HCT116 (cell line): Measurements from ENCODE around the gene ASNSD1.

Experiments used
- EZH2 ChIP-seq: fragments of 200-600 bp; sonication (generic); IDR thresholded peaks from 2 replicates; pipeline ENCODE4 v1.6.1; 2017; ENCODE audit warnings: antibody characterized with exemption, mixed run types
- POLR2A ChIP-seq: IDR thresholded peaks from 2 replicates; pipeline ENCODE4 v1.7.0; 2011; ENCODE audit warnings: borderline replicate concordance; ENCODE audit not compliant: insufficient read depth, insufficient read length; ENCODE audit errors: extremely low read depth
- POLR2AphosphoS5 ChIP-seq: IDR thresholded peaks from 2 replicates; pipeline ENCODE4 v1.6.1; 2011; ENCODE audit warnings: mild to moderate bottlenecking, low read depth, low read length, moderate library complexity
- SIN3A ChIP-seq: IDR thresholded peaks from 2 replicates; pipeline ENCODE4 v1.6.1; 2012; ENCODE audit warnings: low read depth
- ZNF274 ChIP-seq: fragments of 200-500 bp; sonication (Bioruptor generic); IDR thresholded peaks from 2 replicates; pipeline ENCODE4 v1.6.1; 2014; ENCODE audit warnings: mild to moderate bottlenecking, low read depth, low read length, inconsistent platforms
- TF ChIP-seq, protein P1 (sequence below), 3 experiments: fragments of 200-600 bp in 1 of 3; sonication (generic) in 1 of 3; IDR thresholded peaks in 2 of 3; conservative IDR thresholded peaks in 1 of 3; 2 replicates each; pipeline ENCODE4 v1.5.1; 2012 to 2017; ENCODE audit warnings: low read depth in 2 of 3, low read length in 2 of 3, antibody characterized with exemption in 1 of 3, borderline replicate concordance in 1 of 3, control low read depth in 1 of 3, mild to moderate bottlenecking in 1 of 3, mixed read lengths in 1 of 3, mixed run types in 1 of 3, moderate library complexity in 1 of 3; ENCODE audit not compliant: insufficient read depth in 1 of 3

DNA sequence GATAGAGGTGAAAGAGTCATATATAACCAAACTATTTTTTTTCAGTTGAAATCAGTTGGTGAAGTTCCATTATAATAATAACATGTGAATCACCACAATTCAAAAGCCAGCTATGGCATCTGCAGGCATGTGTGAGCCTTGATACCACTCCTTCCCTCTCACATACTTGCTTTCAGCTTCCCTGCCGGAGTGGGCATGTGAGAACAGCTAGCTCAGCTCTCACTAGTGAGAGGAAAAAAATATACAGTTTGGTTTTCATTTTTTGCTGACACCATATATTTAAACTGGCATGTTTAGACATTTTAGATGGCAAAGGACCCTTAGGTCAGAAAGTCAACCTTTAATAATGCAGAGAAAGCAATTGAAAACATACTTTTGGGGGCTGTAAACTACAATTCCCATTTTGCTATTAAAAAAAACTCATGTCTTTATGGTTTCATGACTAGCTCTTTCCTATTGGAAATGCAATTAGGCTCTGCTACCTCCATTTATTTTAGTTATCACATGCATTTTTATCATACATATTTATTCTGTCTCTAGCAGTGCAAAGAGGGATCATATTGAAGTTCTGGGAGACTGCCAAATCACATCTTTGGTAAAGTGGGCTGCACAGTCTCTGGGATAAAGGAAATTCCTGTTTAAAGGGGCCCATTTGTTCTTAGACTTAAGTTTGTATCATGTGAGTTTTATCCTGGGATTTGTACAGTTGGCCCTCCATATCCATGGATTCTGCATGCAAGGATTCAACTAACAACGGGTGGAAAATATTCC is 47.4 kb upstream of the ASNSD1 start:
- TF ChIP-seq POLR2AphosphoS5 (no peak), EZH2 (no peak), POLR2A (no peak), ZNF274 (no peak), SIN3A (no peak)
- TF ChIP-seq, protein P1, sequence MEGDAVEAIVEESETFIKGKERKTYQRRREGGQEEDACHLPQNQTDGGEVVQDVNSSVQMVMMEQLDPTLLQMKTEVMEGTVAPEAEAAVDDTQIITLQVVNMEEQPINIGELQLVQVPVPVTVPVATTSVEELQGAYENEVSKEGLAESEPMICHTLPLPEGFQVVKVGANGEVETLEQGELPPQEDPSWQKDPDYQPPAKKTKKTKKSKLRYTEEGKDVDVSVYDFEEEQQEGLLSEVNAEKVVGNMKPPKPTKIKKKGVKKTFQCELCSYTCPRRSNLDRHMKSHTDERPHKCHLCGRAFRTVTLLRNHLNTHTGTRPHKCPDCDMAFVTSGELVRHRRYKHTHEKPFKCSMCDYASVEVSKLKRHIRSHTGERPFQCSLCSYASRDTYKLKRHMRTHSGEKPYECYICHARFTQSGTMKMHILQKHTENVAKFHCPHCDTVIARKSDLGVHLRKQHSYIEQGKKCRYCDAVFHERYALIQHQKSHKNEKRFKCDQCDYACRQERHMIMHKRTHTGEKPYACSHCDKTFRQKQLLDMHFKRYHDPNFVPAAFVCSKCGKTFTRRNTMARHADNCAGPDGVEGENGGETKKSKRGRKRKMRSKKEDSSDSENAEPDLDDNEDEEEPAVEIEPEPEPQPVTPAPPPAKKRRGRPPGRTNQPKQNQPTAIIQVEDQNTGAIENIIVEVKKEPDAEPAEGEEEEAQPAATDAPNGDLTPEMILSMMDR (IDR thresholded peaks at IDR 0.05 in 2 of 3, conservative IDR thresholded peaks at IDR 0.05 in 1 of 3; ENCODE audit: borderline replicate concordance in 1 of 3, insufficient read depth in 1 of 3, low read depth in 2 of 3, low read length in 2 of 3): no peak
